Right kidney (tissue), 1 donor: ENCODE data around the gene ART5.
"Not testable (repeated sequence)": the region's sequence is repeated elsewhere in the genome, so short reads cannot be mapped to it uniquely, and the experiment has no call there.

Source experiments
- DNase-seq: peaks from one replicate; pipeline ENCODE4 v3.0.0-alpha.2; 2016

ART5 gene

GRCh38 chr11:3617990-3618389 is 23.8 kb downstream of the ART5 start:
- no peak for DNase-seq

DNA sequence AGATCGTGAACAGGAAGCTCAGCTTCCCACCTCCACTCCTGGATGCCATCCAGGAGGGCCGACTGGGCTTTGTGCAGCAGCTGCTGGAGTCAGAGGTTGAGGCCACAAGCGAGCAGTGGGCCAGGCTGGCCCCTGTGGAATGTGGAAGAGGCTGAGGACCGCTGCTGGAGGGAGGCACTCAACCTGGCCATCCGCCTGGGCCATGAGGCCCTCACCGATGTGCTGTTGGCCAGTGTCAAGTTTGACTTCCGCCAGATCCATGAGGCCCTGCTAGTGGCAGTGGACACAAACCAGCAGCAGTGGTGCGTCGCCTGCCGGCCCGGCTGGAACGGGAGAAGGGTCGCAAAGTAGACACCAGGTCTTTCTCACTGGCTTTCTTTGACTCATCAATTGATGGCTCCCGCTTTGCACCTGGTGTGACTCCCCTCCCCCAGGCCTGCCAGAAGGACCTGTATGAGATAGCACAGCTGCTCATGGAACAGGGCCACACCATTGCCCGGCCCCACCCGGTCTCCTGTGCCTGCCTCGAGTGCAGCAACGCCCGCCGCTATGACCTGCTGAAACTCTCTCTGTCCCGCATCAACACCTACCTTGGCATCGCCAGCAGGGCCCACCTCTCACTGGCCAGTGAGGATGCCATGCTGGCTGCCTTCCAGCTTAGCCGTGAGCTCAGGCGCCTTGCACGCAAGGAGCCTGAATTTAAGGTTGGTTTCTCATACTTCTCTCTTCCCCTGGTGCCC is 24.9 kb downstream of the ART5 start:
- DNase-seq: no peak

DNA sequence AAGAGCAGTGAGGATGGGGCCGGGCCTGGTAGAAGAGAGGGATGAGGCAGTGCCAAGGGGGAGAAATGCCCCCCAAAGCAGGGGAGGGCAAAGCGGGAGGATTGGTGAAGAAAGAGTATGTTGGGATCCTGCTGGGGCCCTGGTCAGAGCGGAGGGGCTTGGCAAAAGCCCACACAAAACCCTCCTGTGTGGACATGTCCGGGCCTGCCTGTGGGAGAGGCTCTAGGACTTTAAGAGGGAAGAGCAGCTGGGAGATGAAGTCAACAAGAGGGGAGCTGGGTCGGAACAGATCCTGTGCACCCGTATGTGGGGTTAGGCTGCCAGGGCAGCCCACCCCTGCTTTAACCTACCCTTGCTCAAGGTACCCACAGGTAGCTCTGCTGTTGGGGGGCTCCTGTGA is 25.8 kb downstream of the ART5 start:
- no peak for DNase-seq

- no peak for DNase-seq
Measured at GRCh38 chr11:3614742-3615171, 27.0 kb downstream of the ART5 start.

GRCh38 chr11:3613998-3614741 is 27.6 kb downstream of the ART5 start:
- DNase-seq: no peak

DNA sequence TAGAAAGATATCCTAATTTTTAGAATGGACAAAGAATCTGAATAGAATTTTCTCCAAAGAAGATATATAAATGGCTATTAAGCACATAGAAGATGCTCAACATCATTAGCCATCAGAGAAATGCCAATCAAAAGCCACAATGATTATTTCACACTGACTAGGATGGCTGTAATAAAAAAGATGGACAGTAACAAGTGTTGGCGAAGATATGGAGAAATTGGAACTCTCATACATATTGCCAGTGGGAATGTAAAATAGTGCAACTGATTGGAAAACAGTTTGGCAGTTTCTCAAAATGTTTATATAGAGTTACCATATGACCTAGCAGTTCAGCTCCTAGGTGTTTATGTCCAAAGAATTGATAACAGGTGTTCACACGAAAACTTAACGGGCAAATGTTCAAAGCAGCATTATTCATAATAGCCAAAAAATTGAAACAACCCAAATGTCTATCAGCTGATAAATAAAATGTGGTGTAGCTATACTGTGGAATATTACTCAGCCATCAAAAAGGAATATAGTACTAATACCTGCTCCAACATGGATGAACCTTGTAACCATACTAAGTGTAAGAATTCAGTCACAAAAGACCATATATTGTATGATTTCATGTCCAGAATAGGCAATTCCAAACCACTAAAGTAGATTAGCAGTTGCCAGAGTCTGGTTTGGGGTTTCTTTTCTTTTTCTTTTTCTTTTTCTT is 29.7 kb downstream of the ART5 start:
- no peak for DNase-seq

DNA sequence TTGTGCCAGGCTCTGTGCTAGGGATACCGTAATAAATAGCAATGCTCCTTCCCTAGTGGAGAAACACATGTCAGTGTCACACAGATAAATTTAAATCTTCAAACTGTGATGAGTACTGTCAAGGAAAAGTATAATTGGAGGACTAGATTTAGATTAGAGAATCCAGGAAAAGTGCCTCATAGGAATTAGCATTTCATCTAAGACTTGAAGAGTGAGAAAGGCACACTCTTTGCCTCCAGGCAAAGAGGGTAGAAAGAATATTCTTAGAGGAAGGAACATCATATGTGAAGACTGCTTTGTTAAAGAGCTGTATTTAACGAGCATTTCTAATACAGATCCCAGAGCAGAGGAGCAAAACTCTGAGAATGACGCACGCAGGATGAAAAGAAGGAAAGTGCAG is 30.9 kb downstream of the ART5 start:
- no peak for DNase-seq

GRCh38 chr11:3609416-3610265 is 32.2 kb downstream of the ART5 start:
- DNase-seq: no peak

GRCh38 chr11:3605771-3606203 is 36.0 kb downstream of the ART5 start:
- no peak for DNase-seq

- no peak for DNase-seq
Measured at GRCh38 chr11:3605283-3605662, 36.5 kb downstream of the ART5 start.

- no peak for DNase-seq
Measured at GRCh38 chr11:3604167-3604566, 37.6 kb downstream of the ART5 start.

DNA sequence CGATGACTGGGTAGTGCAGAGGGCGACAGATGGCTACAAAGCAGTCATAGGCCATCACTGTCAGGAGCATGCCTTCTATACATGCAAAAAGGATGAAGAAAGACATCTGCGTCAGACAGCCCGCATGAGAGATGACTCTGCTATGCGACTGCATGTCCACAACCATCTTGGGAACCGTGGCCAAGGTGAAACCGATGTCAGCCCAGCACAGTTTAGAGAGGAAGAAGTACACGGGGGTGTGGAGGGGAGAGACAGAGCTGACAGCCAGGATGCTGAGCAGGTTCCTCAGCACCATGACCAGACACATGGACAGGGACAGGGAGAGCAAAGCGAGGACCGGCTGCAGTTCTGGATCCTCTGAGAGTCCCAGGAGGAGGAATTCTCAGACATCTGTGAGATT is 41.6 kb downstream of the ART5 start:
- not testable (repeated sequence) for DNase-seq

GRCh38 chr11:3597743-3598142 is 44.0 kb downstream of the ART5 start:
- DNase-seq: not testable (repeated sequence)

- not testable (repeated sequence) for DNase-seq
Measured at GRCh38 chr11:3591326-3591725, 50.5 kb downstream of the ART5 start.

DNA sequence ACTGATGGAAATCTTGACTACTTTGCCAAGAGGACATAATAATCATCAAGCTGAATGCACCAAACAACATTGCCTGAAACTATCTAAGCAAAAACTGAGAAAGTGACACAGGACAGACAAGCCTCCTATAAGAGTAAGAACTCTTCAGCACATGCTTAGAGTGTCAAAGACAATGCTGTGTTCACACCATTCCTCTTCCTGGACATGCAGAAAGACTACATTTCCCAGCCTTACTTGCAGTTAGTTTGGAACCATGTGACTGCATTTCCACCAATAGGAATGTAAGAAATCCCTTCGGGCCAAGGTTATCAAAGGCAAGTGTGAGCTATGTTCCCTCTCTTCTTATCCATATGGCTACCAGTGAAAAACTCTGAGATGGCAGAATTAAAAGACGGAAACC is 51.6 kb downstream of the ART5 start:
- not testable (repeated sequence) for DNase-seq

DNA sequence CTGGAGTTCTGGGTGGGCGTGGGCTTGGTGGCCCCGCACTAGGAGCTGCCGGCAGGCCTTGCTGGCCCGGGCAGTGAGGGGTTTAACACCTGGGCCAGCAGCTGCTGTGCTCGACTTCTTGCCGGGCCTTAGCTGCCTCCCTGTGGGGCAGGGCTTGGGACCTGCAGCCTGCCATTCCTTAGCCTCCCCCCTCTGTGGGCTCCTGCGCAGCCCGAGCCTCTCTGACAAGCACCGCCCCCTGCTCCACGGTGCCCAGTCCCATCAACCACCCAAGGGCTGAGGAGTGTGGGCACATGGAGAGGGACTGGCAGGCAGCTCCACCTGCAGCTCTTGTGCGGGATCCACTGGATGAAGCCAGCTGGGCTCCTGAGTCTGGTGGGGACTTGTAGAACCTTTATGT is 53.0 kb downstream of the ART5 start:
- not testable (repeated sequence) for DNase-seq
